HepG2 (cell line): Measurements from ENCODE around the gene MICA. TPM values are rescaled to one million over a fixed set of nuclear protein-coding genes. Genes with fewer than 3 reads are reported as not detected.

Experiments
- AFF4 ChIP-seq: sonication (generic); formaldehyde crosslinking; IDR thresholded peaks from 2 replicates; pipeline ENCODE4 v1.4.0; 2020; ENCODE audit warnings: missing genetic modification reagents
- ATF2 ChIP-seq: sonication (generic); formaldehyde crosslinking; IDR thresholded peaks from 2 replicates; pipeline ENCODE4 v1.4.0; 2020; ENCODE audit warnings: missing genetic modification reagents
- FOXC1 ChIP-seq: sonication (generic); formaldehyde crosslinking; IDR thresholded peaks from 2 replicates; pipeline ENCODE4 v1.8.0; 2022; ENCODE audit warnings: mild to moderate bottlenecking, missing genetic modification reagents, borderline replicate concordance
- GABPA ChIP-seq, 2 experiments: IDR thresholded peaks; 2 replicates each; pipeline ENCODE4 v1.6.1; 2011 to 2016; ENCODE audit warnings: low read depth in 2 of 2, low read length in 1 of 2, missing biosample characterization in 1 of 2, missing genetic modification characterization in 1 of 2
- GMEB2 ChIP-seq: IDR thresholded peaks from 2 replicates; pipeline ENCODE4 v1.6.1; 2016; ENCODE audit warnings: missing biosample characterization, missing genetic modification reagents, low read depth
- HNRNPL ChIP-seq: fragments of 200-400 bp; formaldehyde crosslinking; IDR thresholded peaks from 2 replicates; pipeline ENCODE4 v1.6.1; 2017; ENCODE audit warnings: mild to moderate bottlenecking, low read depth, low read length
- NPAS2 ChIP-seq: sonication (generic); formaldehyde crosslinking; IDR thresholded peaks from 2 replicates; pipeline ENCODE4 v1.8.0; 2022; ENCODE audit warnings: mild to moderate bottlenecking, missing genetic modification reagents, borderline replicate concordance
- NRL ChIP-seq: sonication (generic); formaldehyde crosslinking; IDR thresholded peaks from 2 replicates; pipeline ENCODE4 v1.5.0; 2020; ENCODE audit warnings: missing genetic modification reagents, mild to moderate bottlenecking, moderate library complexity, borderline replicate concordance
- STAT6 ChIP-seq: sonication (generic); formaldehyde crosslinking; IDR thresholded peaks from 2 replicates; pipeline ENCODE4 v1.4.0; 2020; ENCODE audit warnings: missing genetic modification reagents, mild to moderate bottlenecking, borderline replicate concordance
- TIGD3 ChIP-seq: sonication (generic); formaldehyde crosslinking; IDR thresholded peaks from 2 replicates; pipeline ENCODE4 v1.5.1; 2020; ENCODE audit warnings: mild to moderate bottlenecking, missing genetic modification reagents, borderline replicate concordance
- ZFP1 ChIP-seq: IDR thresholded peaks from 2 replicates; pipeline ENCODE4 v1.6.1; 2016
- ZNF12 ChIP-seq: sonication (generic); formaldehyde crosslinking; IDR thresholded peaks from 2 replicates; pipeline ENCODE4 v1.5.0; 2020; ENCODE audit warnings: missing genetic modification reagents
- ZNF180 ChIP-seq: sonication (generic); formaldehyde crosslinking; IDR thresholded peaks from 2 replicates; pipeline ENCODE4 v1.4.0; 2020; ENCODE audit warnings: low read depth, missing genetic modification reagents, borderline replicate concordance
- ZNF556 ChIP-seq: sonication (generic); formaldehyde crosslinking; IDR thresholded peaks from 2 replicates; pipeline ENCODE4 v1.4.0; 2020; ENCODE audit warnings: mild to moderate bottlenecking, missing genetic modification reagents, borderline replicate concordance
- ZNF678 ChIP-seq: sonication (generic); formaldehyde crosslinking; IDR thresholded peaks from 2 replicates; pipeline ENCODE4 v1.4.0; 2020; ENCODE audit warnings: mild to moderate bottlenecking, missing genetic modification reagents
- ZNF724P ChIP-seq: sonication (generic); formaldehyde crosslinking; IDR thresholded peaks from 2 replicates; pipeline ENCODE4 v1.8.0; 2022; ENCODE audit warnings: missing genetic modification reagents, borderline replicate concordance
- ZNF792 ChIP-seq: IDR thresholded peaks from 2 replicates; pipeline ENCODE4 v1.6.1; 2016
- polyA plus RNA-seq, 8 experiments: library from polyadenylated mRNA; depleted of rRNA in 3 of 8; stranded (reverse) in 7 of 8; unstranded in 1 of 8; fragments of >200 nt; fragmentation: Illumina TruSeq in 4 of 8; extraction: Trizol in 4 of 8; gene quantifications; 2 replicates each; pipeline versions ENCODE4 v1.2.1 to v1.2.3, GENCODE V29; 2011 to 2016; ENCODE audit warnings: low read depth in 4 of 8, missing spikeins in 1 of 8, mixed read lengths in 1 of 8; ENCODE audit not compliant: insufficient read depth in 1 of 8
- total RNA-seq, 5 experiments: library from RNA; depleted of rRNA; stranded (reverse); fragments of >200 nt; fragmentation: Illumina TruSeq; extraction: Trizol; gene quantifications; 2 replicates each; pipeline ENCODE4 v1.2.3, GENCODE V29; 2016; ENCODE audit warnings: low read depth in 1 of 5

Gene MICA
- total and polyA plus RNA-seq, 2 of the 13 experiments (the other 11 are each of a cell fraction or from before 2014, with no cell fraction given) = 21.6 to 38.1 TPM

DNA sequence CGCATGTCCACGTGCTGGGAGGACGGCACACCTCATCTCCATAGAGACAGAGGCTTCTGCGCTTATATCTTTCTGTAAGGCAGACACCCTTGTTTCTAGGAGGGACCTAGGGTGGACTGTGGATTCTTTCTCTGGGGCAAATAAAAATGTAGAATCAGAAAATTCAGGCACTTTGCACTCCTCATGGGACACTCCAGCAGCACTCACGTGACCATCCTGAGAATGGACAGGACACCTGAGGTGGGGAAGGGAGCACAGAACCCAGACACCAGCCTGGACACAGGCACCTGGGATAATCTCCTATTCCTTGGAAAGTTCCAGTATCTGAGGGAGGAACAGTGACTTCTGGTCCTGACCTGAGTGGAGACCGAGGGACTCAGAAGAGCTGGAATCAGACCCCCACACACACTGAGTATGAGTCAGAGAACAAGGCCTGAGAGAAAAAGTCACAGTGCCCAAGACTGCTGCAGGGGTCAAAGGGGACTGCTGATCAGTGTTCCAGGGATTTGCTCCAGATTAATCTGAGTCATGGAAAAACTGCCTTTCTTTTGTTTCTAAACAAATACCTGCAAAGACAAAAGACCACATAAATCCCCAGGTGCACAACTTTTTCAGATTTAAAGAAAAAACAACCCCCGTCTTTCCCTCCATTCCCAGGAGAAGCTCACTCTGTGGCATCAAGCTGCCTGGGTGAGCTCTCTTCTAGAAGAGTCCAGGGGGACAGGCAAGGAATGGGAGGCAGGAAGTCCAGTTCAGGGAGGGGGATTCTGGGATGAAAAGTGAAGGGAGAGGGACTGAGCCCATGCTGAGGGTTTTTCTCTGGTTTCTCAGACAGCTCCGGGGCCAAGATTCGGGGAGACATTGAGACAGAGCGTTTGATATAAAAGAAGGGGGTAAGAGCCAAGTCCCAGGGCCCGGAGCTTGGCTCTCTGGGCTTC, 58.9 kb downstream of the MICA start (continued):
- TF ChIP-seq STAT6 (CRISPR knock-in tag) (no peak), FOXC1 (no peak), ZNF678 (CRISPR knock-in tag) (no peak), ZNF180 (CRISPR knock-in tag) (no peak), GMEB2 (no peak), TIGD3 (CRISPR knock-in tag) (no peak), ZNF12 (CRISPR knock-in tag) (no peak), HNRNPL (no peak), ZNF724P (CRISPR knock-in tag) (0 out of 2 replicates have a peak, but pooled peaks have one; percentile 4), ZFP1 (CRISPR knock-in tag) (no peak), NRL (CRISPR knock-in tag) (no peak), ATF2 (CRISPR knock-in tag) (peak; percentile 10; the same call in 1 of the 2 replicates), GABPA (IDR thresholded peaks at IDR 0.05; ENCODE audit: low read depth, low read length) (no peak), GABPA (CRISPR knock-in tag; IDR thresholded peaks at IDR 0.05; ENCODE audit: low read depth) (peak; percentile 52; the same call in 1 of the 2 replicates), ZNF556 (no peak), ZNF792 (no peak), NPAS2 (no peak), AFF4 (no peak)
